ENCODE data around the gene CD274.
"Not testable (repeated sequence)": the region's sequence is repeated elsewhere in the genome, so short reads cannot be mapped to it uniquely, and the experiment has no call there.

CD274 gene
- 17.5 to 649 (median 78.0) reads per million in 18 experiments for total RNA-seq

- DNase-seq, result peak; percentile 96 to 98
Observed at GRCh38 chr9:5450359-5451091, at the start of gene CD274. TSS of gene CD274 (plus strand) at chr9:5450542. CDS start at chr9:5456114, 5,572 bp downstream.

GRCh38 chr9:5402217-5402616, 48.1 kb upstream of the CD274 start:
- DNase-seq, result no peak

- no peak for DNase-seq
Observed at GRCh38 chr9:5408596-5408995, 41.7 kb upstream of the CD274 start.

- DNase-seq, result no peak
Observed at GRCh38 chr9:5416953-5417352, 33.4 kb upstream of the CD274 start.

- DNase-seq, result no peak
Observed at GRCh38 chr9:5418481-5418880, 31.9 kb upstream of the CD274 start.

DNA sequence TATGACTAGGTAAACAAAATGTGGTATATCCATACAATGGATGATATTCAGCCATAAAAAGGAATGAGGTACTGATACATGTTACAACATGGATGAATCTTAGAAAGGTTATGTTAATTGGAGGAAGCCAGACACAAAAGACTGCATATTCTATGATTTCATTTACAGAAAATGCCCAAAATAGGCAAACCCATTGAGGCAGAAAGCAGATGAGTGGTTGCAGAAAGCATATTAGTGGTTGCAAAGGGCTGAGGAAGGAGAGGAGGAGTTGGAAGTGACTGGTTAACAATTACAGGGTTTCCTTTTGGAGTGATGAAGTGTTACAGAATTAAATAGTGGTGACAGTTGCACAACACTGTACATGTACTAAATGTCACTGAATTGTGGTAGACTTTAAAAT, 30.4 kb upstream of the CD274 start:
- no peak for DNase-seq

GRCh38 chr9:5421163-5421562, 29.2 kb upstream of the CD274 start:
- no peak for DNase-seq

GRCh38 chr9:5422276-5422675, 28.1 kb upstream of the CD274 start:
- no peak for DNase-seq

DNA sequence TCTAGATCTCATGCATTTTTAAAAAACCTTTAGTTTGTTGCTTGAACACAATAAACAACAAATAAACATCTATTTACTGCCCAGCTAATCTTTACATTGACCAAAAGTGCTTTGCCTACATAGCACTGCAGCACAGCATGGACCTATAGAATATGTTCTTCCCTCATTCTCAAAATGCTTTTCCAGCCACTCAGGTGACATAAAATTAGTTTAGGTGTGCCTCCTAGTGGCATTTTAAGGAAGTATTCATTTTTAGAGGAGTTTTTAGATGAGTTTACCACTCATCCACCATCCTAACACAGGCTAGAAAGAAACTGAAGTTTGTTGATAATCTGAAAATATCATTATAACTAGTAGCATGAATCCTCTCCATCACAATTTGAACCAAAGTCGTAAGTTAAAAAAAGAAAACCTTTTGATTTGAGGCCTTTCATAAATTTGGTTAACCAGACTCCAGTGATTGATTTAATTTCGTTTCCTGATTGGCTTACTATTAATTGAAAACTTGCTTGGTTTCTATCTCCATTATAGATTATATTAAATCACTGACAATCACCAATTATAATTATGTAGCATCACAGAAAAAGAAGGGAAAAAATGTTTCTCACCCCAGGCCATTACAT, 25.2 kb upstream of the CD274 start:
- DNase-seq, result no peak

GRCh38 chr9:5427005-5427404, 23.3 kb upstream of the CD274 start:
- DNase-seq, result no peak

DNA sequence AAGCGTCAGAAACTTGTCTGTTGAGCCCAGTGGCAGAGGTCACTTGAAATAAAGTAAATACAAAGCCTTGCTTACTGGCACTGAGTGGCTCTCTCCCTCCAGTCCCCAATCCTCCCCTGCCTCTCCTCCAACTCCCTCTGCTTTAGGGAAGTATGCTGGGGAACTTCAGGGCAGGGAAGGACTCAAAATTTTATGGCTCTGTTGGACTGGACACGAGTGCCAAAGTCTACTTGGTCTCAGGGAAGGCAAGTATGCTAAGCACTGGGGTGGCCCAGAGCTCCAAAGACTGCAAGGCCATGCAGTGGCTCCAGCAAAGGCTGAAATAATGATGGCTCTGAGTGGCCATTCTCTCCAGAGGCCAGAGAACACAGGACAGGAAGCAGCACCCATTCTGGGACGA, 22.2 kb upstream of the CD274 start:
- DNase-seq, result no peak

- no peak for DNase-seq
Observed at GRCh38 chr9:5428794-5429528, 21.4 kb upstream of the CD274 start.

DNA sequence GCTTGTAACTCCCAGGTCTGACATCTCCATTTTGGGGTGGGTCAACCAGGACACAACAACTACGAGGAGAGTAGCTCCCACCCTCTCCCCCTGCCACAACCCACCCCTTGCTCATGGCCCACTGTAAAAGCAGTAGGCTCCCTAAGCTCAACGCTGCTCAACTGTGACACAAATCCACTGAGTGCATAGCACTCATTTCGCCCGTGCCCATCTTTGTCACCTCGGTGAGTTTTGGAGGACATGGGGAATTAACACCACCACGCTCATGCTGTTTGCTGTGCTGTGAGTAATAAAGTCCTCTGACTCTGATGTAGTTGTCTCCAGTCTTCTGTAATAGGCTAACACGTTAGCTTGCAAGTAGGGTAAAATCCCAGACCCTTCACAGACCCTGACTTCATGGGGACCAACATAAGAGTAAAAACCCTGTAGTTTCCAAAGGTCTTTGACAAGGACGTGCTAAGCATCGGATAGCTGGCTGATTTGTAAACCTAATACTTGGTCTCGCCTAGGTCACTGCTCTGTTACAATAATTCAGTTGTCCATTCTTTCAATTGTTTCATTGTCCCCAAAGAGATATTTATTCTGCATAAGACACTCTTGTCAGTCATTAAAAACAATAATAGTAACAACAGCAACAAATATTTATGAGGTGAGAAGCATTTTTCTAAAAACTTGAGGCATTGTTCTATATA, 20.3 kb upstream of the CD274 start:
- no peak for DNase-seq

DNA sequence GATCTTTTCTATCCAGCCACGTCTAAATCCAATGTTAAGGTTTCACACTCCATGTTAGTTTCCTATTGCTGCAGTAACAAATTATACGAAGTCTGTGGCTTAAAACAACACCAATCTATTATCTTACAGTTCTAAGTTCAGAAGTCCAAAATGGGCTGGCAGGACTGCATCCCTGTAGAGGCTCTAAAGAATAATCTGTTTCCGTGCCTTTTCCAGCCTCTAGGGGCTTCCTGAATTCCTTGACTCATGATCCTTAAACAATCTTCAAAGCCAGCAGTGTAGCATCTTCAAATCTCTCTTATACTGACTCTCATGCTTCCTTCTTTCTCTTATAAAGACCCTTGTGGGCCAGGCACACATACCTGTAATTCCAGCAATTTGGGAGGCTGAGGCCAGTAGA, 19.4 kb upstream of the CD274 start:
- DNase-seq, result no peak

DNA sequence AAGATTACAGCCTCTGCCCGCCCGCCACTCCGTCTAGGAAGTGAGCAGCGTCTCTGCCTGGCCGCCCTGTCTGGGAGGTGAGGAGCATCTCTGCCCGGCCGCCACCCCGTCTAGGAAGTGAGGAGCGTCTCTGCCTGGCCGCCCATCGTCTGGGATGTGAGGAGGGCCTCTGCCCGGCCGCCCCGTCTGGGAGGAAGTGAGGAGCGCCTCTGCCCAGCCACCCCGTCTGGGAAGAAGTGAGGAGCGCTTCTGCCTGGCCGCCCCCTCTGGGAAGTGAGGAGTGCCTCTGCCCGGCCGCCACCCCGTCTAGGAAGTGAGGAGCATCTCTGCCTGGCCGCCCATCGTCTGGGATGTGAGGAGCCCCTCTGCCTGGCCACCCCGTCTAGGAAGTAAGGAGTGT, 17.5 kb upstream of the CD274 start:
- DNase-seq, result not testable (repeated sequence)

- DNase-seq, result not testable (repeated sequence)
Observed at GRCh38 chr9:5433328-5433727, 17.0 kb upstream of the CD274 start.

- not testable (repeated sequence) for DNase-seq
Observed at GRCh38 chr9:5433841-5434810, 16.2 kb upstream of the CD274 start.

- no peak for DNase-seq
Observed at GRCh38 chr9:5435912-5436311, 14.4 kb upstream of the CD274 start.

DNA sequence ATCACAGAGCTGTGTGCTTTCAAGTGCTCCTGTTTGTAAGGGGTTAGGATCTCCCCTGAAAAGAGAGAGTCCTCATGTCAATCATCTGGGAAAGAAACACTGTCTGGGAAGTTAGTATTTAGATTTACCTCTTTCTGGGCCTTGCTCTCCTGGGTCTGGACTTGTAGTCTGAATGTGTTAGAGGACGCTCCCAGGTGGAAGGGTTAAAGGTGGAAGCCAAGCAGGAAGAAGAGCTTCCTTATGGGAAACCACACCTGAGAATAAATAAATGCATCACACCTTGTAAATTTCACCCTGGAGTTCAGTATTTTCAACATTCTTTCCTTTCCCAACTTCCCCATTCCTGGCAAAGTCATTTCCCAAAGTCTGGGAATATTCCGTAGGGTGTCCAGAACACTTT, 13.9 kb upstream of the CD274 start:
- no peak for DNase-seq

DNA sequence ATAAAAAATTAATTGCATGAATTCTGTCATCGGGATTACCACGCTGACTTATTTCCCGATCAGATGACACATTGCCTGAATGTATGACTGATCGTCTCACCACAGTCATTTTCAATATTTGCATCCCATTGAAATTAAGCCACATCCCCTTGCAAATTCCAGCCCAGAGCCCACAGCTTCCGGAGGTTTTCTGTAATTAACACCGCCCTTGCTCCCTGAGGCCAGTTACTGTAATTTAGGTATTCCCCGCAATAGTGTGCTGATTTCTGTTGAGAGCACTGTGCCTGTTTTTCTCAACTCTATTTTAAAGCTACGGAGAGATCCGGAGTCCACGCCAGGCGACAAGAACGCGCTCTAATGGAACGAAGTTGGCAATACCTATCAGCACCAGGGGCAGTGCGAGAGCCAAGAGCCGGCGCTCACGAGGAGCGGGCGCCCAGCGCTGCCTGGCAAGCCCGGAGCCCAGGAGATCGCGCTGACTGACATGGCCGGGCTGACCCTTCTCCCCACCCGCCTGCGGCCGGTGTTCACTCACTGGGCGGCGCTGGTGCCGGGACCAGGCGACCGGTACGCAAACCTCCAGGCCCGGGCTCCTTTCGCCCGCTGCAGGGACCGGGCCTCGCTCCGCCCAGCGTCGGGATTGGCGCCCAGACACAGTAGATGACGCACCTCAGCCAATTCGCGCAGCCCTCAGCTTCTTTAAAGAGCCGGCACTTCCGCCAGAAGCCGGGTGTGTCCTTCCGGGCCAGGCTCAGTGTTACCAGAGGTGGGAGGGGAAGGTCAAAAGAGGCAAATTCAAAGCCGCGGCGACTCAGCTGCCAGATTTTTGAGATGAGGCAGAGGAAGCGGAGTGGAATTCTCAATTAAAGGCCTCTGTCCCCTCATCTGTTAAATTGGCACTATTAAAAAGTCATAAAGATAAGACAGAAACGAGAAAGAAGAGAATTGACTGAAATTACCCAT, 12.8 kb upstream of the CD274 start, which contains the start of gene PLGRKT:
PLGRKT (minus strand) TSS at position 672 of the 963 bp plus-strand sequence. CDS start 5,948 bp downstream, outside the sequence.
- peak; percentile 95 to 98 for DNase-seq

All from inflammatory macrophage (primary cell).